H1 (cell line): ENCODE data around the gene CYGB. TPM values are rescaled to one million over a fixed set of nuclear protein-coding genes. Genes with fewer than 3 reads are reported as not detected.

ENCODE experiments used
- CTCF ChIA-PET: fragments of 300-600 bp; sonication (Branson Sonifier 250); formaldehyde crosslinking; loops from one replicate; lab custom pipeline; 2021; ENCODE audit not compliant: partially characterized antibody; lab: Charles Lee
- POLR2A ChIA-PET: fragments of 300-600 bp; sonication (Branson Sonifier 250); formaldehyde crosslinking; loops from one replicate; lab custom pipeline; 2021; ENCODE audit warnings: inconsistent platforms; ENCODE audit not compliant: partially characterized antibody; lab: Charles Lee
- DNase-seq, 2 experiments: peaks; one replicate each; pipeline versions ENCODE4 v3.0.0 to v3.0.0-alpha.2; 2010 to 2022; ENCODE audit warnings: low spot score in 2 of 2, low read depth in 1 of 2, mixed read lengths in 1 of 2
- FAIRE-seq: peaks from 2 replicates; lab custom pipeline; 2011; peaks lifted over from hg19 to GRCh38; lab: Jason Lieb, UNC
- H2AFZ ChIP-seq: 2 replicates; pipeline ENCODE4 v1.8.1; 2012; ENCODE audit warnings: low read length, inconsistent platforms
- H2AK5ac ChIP-seq: 2 replicates; pipeline ENCODE4 v1.6.1; 2013; ENCODE audit warnings: low read depth, low read length
- H2BK120ac ChIP-seq: replicated peaks from 2 replicates; pipeline ENCODE3; 2013; ENCODE audit warnings: low read depth, low read length, inconsistent platforms
- H2BK12ac ChIP-seq: 2 replicates; pipeline ENCODE4 v1.6.1; 2013; ENCODE audit warnings: low read depth, low read length
- H2BK15ac ChIP-seq: 2 replicates; pipeline ENCODE4 v1.6.1; 2013; ENCODE audit warnings: low read length
- H2BK20ac ChIP-seq: 2 replicates; pipeline ENCODE4 v1.6.1; 2013; ENCODE audit warnings: low read length
- H2BK5ac ChIP-seq: 2 replicates; pipeline ENCODE4 v1.6.1; 2013; ENCODE audit warnings: low read depth, low read length
- H3K14ac ChIP-seq: 2 replicates; pipeline ENCODE4 v1.6.1; 2013; ENCODE audit warnings: inconsistent platforms; ENCODE audit not compliant: insufficient read length
- H3K18ac ChIP-seq: 2 replicates; pipeline ENCODE4 v1.6.1; 2013; ENCODE audit warnings: low read length; ENCODE audit errors: extremely low read depth
- H3K23ac ChIP-seq: 2 replicates; pipeline ENCODE4 v1.6.1; 2013; ENCODE audit warnings: inconsistent platforms; ENCODE audit not compliant: insufficient read length
- H3K23me2 ChIP-seq: 2 replicates; pipeline ENCODE4 v1.6.1; 2013; ENCODE audit warnings: low read depth, low read length
- H3K27ac ChIP-seq: 2 replicates; pipeline ENCODE4 v1.6.1; 2011; ENCODE audit warnings: low read depth, low read length, inconsistent platforms
- H3K27me3 ChIP-seq, 4 experiments: replicated peaks in 1 of 4; 1 replicate in 1 of 4; 2 replicates in 3 of 4; pipeline versions ENCODE4 v1.6.1 to v1.8.1; 2011 to 2013; ENCODE audit warnings: low read length in 3 of 4, mild to moderate bottlenecking in 3 of 4, inconsistent platforms in 2 of 4, mixed read lengths in 2 of 4, moderate library complexity in 1 of 4; ENCODE audit not compliant: control insufficient read depth in 3 of 4, insufficient read depth in 3 of 4; ENCODE audit errors: extremely low read depth in 1 of 4
- H3K36me3 ChIP-seq, 4 experiments: 2 replicates each; pipeline versions ENCODE4 v1.6.1 to v1.8.1; 2011 to 2013; ENCODE audit warnings: mild to moderate bottlenecking in 4 of 4, low read length in 3 of 4, moderate library complexity in 2 of 4, control low read depth in 1 of 4, inconsistent platforms in 1 of 4; ENCODE audit not compliant: insufficient read depth in 4 of 4, control insufficient read depth in 2 of 4
- H3K4ac ChIP-seq: replicated peaks from 2 replicates; pipeline ENCODE3; 2013; ENCODE audit warnings: low read length, low read depth, mixed read lengths, inconsistent platforms; ENCODE audit not compliant: insufficient read length
- H3K4me1 ChIP-seq, 4 experiments: replicated peaks in 1 of 4; 1 replicate in 1 of 4; 2 replicates in 3 of 4; pipeline versions ENCODE4 v1.6.1 to v1.8.1; 2011 to 2013; ENCODE audit warnings: low read length in 3 of 4, inconsistent platforms in 2 of 4, mixed read lengths in 1 of 4; ENCODE audit not compliant: insufficient read depth in 4 of 4, control insufficient read depth in 3 of 4
- H3K4me2 ChIP-seq, 2 experiments: 2 replicates each; pipeline versions ENCODE4 v1.6.1 to v1.8.1; 2011 to 2013; ENCODE audit warnings: low read depth in 2 of 2, low read length in 2 of 2, control low read depth in 1 of 2, inconsistent platforms in 1 of 2, mild to moderate bottlenecking in 1 of 2; ENCODE audit not compliant: insufficient read depth in 1 of 2
- H3K4me3 ChIP-seq, 4 experiments: fragments of 200-600, 300-600 bp in 1 of 4; sonication (generic), shearing (Covaris generic), sonication (Bioruptor Twin) in 1 of 4; 2 replicates each; pipeline versions ENCODE4 v1.5.1 to v1.8.1; 2011 to 2016; ENCODE audit warnings: low read length in 4 of 4, low read depth in 3 of 4, control low read depth in 2 of 4, inconsistent platforms in 2 of 4, mild to moderate bottlenecking in 2 of 4, mixed read lengths in 1 of 4, moderate library complexity in 1 of 4; ENCODE audit not compliant: insufficient read depth in 2 of 4; ENCODE audit errors: extremely low read depth in 1 of 4
- H3K56ac ChIP-seq: replicated peaks from 2 replicates; pipeline ENCODE3; 2013; ENCODE audit warnings: low read depth, mild to moderate bottlenecking, mixed read lengths, low read length, inconsistent platforms; ENCODE audit not compliant: insufficient read length
- H3K79me1 ChIP-seq: 2 replicates; pipeline ENCODE4 v1.6.1; 2013; ENCODE audit warnings: low read depth, low read length, control low read depth
- H3K79me2 ChIP-seq, 2 experiments: 2 replicates each; pipeline versions ENCODE4 v1.6.1 to v1.8.1; 2012 to 2013; ENCODE audit warnings: low read length in 2 of 2, mild to moderate bottlenecking in 2 of 2, inconsistent platforms in 1 of 2; ENCODE audit not compliant: insufficient read depth in 2 of 2, control insufficient read depth in 1 of 2
- H3K9ac ChIP-seq, 4 experiments: replicated peaks in 1 of 4; 1 replicate in 1 of 4; 2 replicates in 3 of 4; pipeline versions ENCODE4 v1.6.1 to v1.8.1; 2011 to 2013; ENCODE audit warnings: low read depth in 3 of 4, low read length in 3 of 4, control low read depth in 2 of 4, mild to moderate bottlenecking in 2 of 4, moderate library complexity in 2 of 4, inconsistent platforms in 1 of 4; ENCODE audit errors: extremely low read depth in 1 of 4
- H3K9me3 ChIP-seq, 2 experiments: 2 replicates each; pipeline versions ENCODE4 v1.6.1 to v1.8.1; 2012 to 2013; ENCODE audit warnings: mild to moderate bottlenecking in 2 of 2, moderate library complexity in 2 of 2, control low read depth in 1 of 2, inconsistent platforms in 1 of 2, low read depth in 1 of 2, low read length in 1 of 2, mixed read lengths in 1 of 2; ENCODE audit not compliant: insufficient read depth in 2 of 2
- H4K20me1 ChIP-seq, 2 experiments: replicated peaks in 1 of 2; 2 replicates each; pipeline versions ENCODE3 to v1.8.1; 2011 to 2013; ENCODE audit warnings: inconsistent platforms in 2 of 2, low read length in 2 of 2, mild to moderate bottlenecking in 1 of 2; ENCODE audit not compliant: insufficient read depth in 2 of 2, control insufficient read depth in 1 of 2
- H4K5ac ChIP-seq: 2 replicates; pipeline ENCODE4 v1.6.1; 2013; ENCODE audit warnings: low read length, low read depth, mixed read lengths, inconsistent platforms; ENCODE audit not compliant: insufficient read length
- H4K8ac ChIP-seq: 2 replicates; pipeline ENCODE4 v1.8.0; 2013; ENCODE audit warnings: mild to moderate bottlenecking, moderate library complexity, low read length, inconsistent platforms; ENCODE audit not compliant: insufficient read depth; ENCODE audit errors: extremely low read depth
- H4K91ac ChIP-seq: replicated peaks from 2 replicates; pipeline ENCODE3; 2013; ENCODE audit warnings: low read length, mixed read lengths, inconsistent platforms; ENCODE audit not compliant: insufficient read length
- CEBPB ChIP-seq: IDR thresholded peaks from 2 replicates; pipeline ENCODE4 v1.6.1; 2012; ENCODE audit warnings: low read depth, low read length
- WGBS, 2 experiments: shearing (Covaris generic) in 1 of 2; methylation state at CpG; one replicate each; pipeline versions ENCODE4 v1.1.6 to v1.1.7; 2013 to 2015; ENCODE audit warnings: low lambda C conversion rate in 2 of 2, mixed read lengths in 2 of 2, inconsistent platforms in 1 of 2, low coverage in 1 of 2, missing lambda C conversion rate in 1 of 2; ENCODE audit not compliant: insufficient replicate concordance in 2 of 2, insufficient coverage in 1 of 2, insufficient read length in 1 of 2; ENCODE audit errors: extremely low coverage in 1 of 2, missing lambda C conversion rate in 1 of 2; 5-methylcytosine and 5-hydroxymethylcytosine counted together
- polyA plus RNA-seq, 7 experiments: library from polyadenylated mRNA; depleted of rRNA in 3 of 7; stranded (reverse) in 5 of 7; unstranded in 2 of 7; fragments of >200 nt in 5 of 7; fragments of 200-250 nt in 2 of 7; gene quantifications; 1 replicate in 5 of 7; 2 replicates in 1 of 7; 4 replicates in 1 of 7; pipeline versions ENCODE4 v1.2.1 to v1.2.3, GENCODE V29; 2011 to 2013; ENCODE audit warnings: missing spikeins in 2 of 7, mixed read lengths in 2 of 7
- total RNA-seq: library from RNA; stranded (reverse); fragmentation: NEBNext Ultra II Directional; extraction: Animal tissue kit (Norgen Biotek cat#: 25700); gene quantifications from 2 replicates; pipeline ENCODE4 v1.2.1, GENCODE V29; 2021
- TF ChIP-seq, protein P1 (sequence below): IDR thresholded peaks from 2 replicates; pipeline ENCODE4 v1.6.1; 2012; ENCODE audit warnings: inconsistent platforms

CYGB gene
- total and polyA plus RNA-seq, 2 of the 8 experiments (the other 6 are each of a cell fraction or from before 2014, with no cell fraction given): 2.7 to 3.7 TPM

DNA sequence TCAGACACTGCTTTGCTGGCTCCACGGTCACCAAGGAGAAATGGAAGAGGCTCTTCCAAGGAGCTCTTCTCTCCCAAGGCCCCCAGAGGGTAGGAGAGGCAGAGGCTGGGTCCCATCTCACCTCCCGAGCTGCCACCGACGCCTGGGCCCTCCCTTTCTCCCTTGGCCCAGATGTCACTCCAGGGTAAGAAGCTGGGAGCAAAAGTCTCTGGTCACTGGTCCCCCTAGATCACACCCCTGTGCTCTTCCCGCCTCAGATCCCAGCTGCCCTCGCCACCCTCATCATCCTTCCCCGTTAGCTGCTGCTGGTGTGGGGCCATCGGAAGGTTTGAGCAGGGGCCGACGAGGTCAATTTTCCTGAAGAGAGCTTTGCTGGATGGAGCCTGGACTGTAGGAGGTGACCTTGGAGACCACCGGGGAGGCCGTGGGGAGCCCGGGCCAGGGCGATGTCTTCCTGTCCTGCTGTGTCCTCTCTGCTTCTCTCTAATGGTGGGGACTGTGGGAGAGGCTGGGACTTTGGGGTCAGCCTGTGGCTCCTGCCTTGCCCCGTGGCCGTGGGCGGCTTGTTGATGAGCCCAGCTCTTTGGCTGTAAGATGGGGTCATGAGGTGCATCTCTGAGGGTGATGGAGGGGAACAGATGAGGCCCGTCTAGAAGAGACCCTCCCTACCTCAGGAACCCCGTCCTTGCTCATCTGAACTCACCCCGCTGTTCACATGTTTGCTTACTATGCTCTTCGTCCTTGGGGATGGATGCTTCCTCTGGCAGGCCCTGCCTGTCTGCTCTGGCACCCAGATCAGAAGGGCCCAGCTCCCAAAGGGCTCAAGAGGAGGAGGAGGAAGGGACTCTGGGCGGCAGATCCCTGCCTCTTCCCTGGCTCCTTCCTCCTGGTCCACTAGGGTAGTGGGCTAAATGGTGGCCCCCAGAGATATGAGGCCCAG lies 24.9 kb downstream of the CYGB start:
- no peak overlapping the region for H2BK12ac ChIP-seq
- H3K4me3 ChIP-seq: no peak overlapping the region

More for the DNA sequence above, 24.9 kb downstream of the CYGB start:
- no peaks in the 10 kb centered on the region for H3K36me3 ChIP-seq
- FAIRE-seq (no peak), DNase-seq (no peak)
- no peak for TF ChIP-seq CEBPB
- TF ChIP-seq, protein P1, sequence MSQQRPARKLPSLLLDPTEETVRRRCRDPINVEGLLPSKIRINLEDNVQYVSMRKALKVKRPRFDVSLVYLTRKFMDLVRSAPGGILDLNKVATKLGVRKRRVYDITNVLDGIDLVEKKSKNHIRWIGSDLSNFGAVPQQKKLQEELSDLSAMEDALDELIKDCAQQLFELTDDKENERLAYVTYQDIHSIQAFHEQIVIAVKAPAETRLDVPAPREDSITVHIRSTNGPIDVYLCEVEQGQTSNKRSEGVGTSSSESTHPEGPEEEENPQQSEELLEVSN: peak; percentile 60
- no peak overlapping the region for H3K14ac ChIP-seq
- no peaks in the 10 kb centered on the region for H3K4me1 ChIP-seq
- H3K27ac ChIP-seq: no peak overlapping the region
- no peaks in the 10 kb centered on the region for H3K23me2 ChIP-seq
- no peak overlapping the region for H2BK5ac ChIP-seq
- H3K9ac ChIP-seq: no peak overlapping the region
- no peak overlapping the region for H3K4ac ChIP-seq
- no peak overlapping the region for H2BK20ac ChIP-seq
- 82% methylated on average over 19 of the region's 22 CpGs; no CpG with 5 or more reads in 1 of the 2 experiments for WGBS, 2 experiments
- H4K91ac ChIP-seq: no peak overlapping the region
- no peaks in the 10 kb centered on the region for H3K79me1 ChIP-seq
- H3K4me2 ChIP-seq: no peak overlapping the region
- ChIA-PET POLR2A (no interaction called here), CTCF (interaction anchor here (0.6 to 18.1 kb wide), 12 partner anchors 9 to 389 kb away, joined by 3 to 192 read pairs (median 6); no protein-coding TSS in a partner anchor)
- no peak overlapping the region for H3K56ac ChIP-seq
- H4K5ac ChIP-seq: no peak overlapping the region
- H4K20me1 ChIP-seq: no peaks in the 10 kb centered on the region
- H2BK15ac ChIP-seq: no peak overlapping the region
- H3K9me3 ChIP-seq: no peaks in the 10 kb centered on the region
- no peak overlapping the region for H2AK5ac ChIP-seq
- no peak overlapping the region for H3K23ac ChIP-seq
- no peak overlapping the region for H3K18ac ChIP-seq
- no peaks in the 10 kb centered on the region for H3K79me2 ChIP-seq
- no peak overlapping the region for H2BK120ac ChIP-seq
- no peaks in the 10 kb centered on the region for H3K27me3 ChIP-seq
- no peak overlapping the region for H2AFZ ChIP-seq
- H4K8ac ChIP-seq: peak overlapping the region; percentile 38
